ENCODE results near the gene UCK1.

DNA sequence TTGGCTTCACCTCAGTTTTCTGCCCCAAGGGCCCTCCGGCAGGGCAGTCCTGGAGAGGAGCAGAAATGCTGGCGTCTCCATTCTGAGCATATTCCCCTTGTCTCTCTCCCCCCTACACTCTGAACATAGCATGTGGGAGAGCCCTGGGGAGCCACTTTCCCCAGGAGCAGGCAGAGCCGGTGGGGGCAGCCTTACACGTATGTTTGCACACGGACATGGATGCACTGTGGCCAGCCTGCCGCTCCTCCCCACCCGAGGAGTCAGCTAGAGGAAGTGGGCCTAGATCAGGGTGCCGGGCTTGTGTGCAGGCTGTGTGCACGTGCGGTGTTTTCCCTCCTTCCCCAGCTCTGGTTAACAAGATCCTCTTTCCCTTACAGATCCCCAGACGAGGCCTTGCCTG lies 53.7 kb downstream of the UCK1 start:
- TF ChIP-seq, protein P1, sequence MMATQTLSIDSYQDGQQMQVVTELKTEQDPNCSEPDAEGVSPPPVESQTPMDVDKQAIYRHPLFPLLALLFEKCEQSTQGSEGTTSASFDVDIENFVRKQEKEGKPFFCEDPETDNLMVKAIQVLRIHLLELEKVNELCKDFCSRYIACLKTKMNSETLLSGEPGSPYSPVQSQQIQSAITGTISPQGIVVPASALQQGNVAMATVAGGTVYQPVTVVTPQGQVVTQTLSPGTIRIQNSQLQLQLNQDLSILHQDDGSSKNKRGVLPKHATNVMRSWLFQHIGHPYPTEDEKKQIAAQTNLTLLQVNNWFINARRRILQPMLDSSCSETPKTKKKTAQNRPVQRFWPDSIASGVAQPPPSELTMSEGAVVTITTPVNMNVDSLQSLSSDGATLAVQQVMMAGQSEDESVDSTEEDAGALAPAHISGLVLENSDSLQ (IDR thresholded peaks at IDR 0.05), result no peak
- TF ChIP-seq BHLHE40 (IDR thresholded peaks at IDR 0.05; ENCODE audit: borderline replicate concordance), result no peak
- TF ChIP-seq SUZ12 (IDR thresholded peaks at IDR 0.05), result no peak
- no peak for TF ChIP-seq SP1 (IDR thresholded peaks at IDR 0.05)
- no peak for TF ChIP-seq TARDBP (IDR thresholded peaks at IDR 0.05)
- TF ChIP-seq ARNT (IDR thresholded peaks at IDR 0.05), result no peak
- no peak for TF ChIP-seq FOXM1 (IDR thresholded peaks at IDR 0.05; ENCODE audit: borderline replicate concordance)
- no peak for TF ChIP-seq CTBP1 (IDR thresholded peaks at IDR 0.05; ENCODE audit: borderline replicate concordance)
